Fibroblast of skin of back (primary cell): ENCODE data around the gene RNF34.

Source experiments
- DNase-seq: peaks from one replicate; pipeline ENCODE4 v3.0.0-alpha.2; 2013

The RNF34 gene

DNA sequence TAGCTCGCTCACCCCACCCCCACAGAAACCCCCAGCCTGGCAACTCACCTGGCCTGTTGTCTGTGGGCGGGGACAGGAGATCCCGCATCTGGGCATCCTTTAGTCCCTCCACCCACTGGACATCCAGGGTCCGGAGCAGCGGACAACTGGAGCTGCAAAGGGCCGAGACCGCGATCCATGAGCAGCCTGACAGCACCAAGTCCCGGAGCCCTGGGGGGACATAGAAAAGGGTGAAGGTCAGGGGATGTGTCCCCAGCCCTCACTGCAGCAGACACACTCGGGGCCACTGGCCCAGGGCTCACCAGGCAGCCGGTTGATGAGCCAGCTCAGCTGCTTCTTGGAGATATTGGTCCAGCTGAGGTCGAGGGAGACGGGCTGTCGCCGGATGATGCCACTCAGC, 40.9 kb downstream of the RNF34 start:
- no peak for DNase-seq

DNA sequence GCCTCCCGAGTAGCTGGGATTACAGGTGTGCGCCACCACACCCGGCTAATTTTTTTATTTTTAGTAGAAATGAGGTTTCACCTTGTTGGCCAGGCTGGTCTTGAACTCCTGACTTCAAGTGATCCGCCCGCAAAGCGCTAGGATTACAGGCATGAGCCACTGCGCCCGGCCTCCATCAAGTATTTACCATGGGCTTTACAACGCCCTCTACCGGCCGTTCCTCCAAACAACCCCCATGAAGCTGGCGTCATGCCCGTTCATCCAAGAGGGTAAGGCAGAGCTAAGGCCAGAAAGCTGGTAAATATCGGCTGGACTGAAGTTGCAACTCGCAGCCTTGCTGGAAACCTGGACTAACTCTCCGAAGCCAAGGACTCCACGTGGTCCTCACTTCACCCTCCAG, 41.6 kb downstream of the RNF34 start:
- no peak for DNase-seq

DNA sequence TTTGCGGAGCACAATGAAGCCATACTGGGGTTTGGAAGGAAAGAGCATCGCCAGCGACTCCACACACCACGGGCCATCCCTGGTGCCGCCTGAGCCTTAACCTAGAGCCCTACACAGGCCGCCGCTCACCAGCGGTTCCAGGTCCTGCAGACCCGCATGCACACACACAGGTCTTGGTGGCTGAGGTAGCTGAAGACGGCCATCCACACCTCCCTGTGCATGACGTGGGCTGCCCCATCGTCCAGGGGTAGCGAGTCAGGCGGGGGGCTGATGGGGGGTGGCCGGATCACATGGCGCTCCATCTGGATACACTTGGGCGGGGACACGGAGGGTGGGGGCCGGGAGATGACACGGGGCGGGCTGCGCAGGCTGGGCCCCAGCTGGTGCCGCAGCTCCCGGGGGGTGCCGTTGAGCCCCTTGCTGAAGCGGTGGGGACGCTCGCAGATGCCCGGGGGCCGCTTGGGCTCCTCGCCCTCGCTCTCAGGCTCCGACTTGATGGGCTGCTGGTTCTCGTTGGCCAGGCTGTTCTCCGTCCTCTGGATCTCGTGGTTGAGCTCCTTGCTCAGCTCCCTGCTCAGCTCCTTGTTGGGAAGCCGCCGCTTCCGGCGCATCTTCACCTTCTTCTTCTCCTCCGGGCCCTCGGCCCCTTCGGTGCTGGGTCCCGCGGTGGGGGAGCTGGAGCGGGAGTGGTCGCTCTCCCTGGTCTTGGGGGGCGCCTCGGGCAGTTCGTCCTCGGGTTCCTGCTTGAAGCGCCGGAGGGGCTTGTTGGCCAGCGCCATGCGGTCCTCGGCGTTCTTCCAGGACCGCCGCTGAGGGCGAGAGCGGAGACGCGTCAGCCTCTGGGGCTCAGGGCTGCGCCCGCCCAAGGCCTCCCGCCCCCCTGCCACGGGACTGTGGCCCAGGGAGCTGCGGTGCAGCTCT, 42.4 kb downstream of the RNF34 start:
- DNase-seq = no peak

DNA sequence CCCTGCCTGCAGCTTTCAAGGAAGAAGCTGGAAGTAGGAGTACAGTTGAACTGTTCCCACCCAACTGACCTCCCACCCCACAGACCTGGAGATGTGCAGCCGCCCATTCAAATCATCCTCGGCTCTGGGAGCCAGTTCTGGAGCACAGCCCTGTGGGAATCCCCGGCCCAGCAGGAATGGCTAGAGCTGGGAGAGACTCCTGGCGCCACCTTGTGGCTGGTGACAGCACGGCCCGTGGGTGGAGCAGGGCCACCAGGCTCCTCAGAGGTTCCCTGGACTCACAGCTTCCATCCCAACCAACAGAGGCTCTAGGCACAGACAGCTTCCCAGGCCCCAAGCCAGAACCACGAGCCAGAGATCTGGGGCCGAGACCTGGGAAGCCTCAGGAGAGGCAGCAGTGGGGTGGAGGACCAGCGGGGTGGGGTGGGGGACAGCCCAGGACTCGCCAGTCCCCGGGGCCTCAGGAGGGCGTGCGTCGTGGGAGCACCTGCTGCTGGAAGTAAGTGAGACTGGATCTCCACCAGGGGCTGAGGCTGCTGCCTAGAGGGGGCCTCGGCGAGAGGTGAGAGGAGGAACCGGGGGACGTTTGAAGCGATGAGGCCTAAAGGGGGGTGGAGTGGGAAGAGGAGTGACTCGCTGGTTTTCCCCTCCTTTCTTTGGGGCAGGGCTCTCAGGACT, 43.4 kb downstream of the RNF34 start:
- peak; percentile 67 for DNase-seq

DNA sequence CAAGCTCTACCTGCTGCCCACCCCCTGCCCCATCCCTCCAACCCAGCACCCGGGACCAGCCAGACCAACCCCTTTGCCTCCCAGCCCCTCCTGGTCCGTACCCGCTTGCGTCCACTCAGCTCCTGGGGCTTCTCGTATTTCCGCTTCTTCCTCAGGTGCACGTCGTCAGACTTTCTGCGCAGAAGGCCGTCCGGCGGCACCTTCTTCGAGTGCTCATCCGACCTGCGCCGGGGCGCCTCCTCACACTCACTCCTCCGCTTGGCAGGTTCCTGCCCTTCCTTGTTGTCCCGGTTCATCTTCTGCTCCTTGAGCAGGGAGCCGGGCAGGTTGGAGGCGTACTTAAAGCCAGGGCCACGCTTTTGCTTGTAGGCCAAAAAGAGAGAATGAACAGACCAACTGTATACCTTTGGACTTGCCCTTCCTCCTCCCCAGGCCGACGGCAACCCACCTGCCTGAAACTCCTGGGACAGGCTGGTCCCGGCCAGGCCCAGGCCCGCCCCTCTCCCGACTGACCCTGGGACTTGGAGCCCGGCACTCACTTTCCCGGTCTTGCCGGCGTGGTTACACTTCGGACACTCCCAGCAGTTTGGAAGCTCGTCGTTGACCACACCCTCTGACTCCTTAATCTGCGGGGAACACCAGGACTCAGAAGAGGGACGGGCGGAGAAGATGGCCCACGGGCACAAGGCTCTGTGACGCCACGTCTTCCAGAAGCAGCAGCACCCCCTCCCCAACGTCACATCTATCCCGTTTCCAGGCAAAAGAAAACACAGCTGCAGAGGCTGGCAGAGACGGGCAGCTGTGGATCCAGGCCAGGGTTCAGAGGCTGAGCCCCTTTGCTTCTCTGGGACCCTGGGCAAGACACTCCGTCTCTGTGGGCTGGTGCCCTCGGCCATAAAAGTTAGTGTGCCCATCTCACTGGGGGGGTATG, 44.3 kb downstream of the RNF34 start:
- no peak for DNase-seq

DNA sequence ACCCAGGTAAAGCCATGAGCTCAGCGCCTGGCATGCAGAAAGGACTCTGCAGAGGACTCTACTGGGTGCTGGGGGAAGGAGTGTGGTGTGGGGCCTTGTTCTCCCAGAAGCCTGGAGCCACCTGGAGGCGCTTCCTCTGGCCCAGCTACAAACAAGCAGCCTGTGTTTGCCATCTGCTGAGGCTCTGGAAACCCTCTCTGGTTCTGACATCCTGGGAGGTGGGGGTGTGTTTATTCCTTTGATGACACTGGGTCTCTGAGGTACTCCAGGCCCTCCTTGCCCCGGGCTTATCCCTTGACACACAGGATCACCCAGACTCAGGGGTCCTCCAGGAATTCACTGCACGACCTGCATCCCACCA, 44.9 kb downstream of the RNF34 start:
- no peak for DNase-seq

DNA sequence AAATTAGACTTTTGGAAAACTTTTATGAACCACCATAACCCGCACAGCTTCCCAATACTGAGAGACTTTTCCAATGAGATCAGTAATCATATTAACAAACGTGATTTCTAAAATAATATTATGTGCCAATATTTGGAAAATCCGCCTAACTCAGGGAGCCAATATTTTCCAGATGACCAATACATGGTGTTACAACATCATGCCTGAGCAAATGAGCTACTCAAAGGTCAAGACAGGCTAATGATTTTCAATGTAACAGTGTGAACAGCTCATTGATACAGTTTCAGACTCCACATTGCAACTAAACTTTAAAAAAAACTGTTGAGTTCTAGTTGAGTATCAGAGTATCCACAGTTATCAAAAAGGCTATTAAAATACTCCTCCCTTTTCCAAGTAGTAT, 46.8 kb downstream of the RNF34 start:
- DNase-seq = no peak

DNA sequence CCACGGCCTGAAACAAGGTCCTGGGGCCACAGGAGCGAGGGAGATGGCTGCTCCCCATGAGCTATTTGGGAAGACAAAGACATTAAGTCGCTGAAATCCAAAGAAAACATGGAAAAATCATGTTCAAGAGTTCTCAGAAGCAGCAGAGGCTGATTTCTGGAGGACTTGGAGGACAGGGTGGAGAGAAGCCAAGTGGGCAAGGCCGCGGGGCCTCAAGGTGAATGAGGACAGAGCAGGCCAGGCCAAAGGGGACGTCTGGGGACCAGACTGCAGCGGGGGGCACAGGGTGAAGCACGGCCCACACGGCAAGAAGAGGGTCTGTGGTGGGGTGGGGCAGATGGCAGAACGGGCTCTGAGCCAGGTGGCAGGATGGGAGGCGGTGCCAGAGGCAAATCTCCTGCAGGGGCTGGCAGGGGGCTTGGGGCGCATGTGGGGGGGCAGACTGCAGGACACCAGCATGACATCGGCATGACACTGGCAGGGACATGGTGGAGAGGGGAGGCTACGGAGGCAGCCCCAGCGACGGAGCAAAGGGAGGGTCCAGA, 48.9 kb downstream of the RNF34 start:
- DNase-seq = no peak

DNA sequence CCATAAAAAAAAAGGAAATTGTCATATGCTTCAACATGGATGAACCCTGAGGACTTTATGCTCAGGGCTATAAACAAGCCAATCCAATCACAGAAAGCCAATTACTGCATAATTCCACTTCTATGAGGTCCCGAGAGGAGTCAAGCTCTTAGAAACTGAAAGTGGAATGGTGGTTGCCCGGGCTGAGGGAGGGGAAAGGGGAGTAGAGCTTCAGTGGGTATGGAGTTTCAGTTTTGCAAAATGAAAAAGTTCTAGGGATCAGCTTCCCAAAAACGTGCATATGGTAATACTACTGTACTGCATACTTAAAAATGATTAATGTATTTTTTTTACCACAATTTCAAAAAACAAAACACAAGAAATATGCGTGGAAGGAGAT, 52.0 kb downstream of the RNF34 start:
- DNase-seq = peak; percentile 49

DNA sequence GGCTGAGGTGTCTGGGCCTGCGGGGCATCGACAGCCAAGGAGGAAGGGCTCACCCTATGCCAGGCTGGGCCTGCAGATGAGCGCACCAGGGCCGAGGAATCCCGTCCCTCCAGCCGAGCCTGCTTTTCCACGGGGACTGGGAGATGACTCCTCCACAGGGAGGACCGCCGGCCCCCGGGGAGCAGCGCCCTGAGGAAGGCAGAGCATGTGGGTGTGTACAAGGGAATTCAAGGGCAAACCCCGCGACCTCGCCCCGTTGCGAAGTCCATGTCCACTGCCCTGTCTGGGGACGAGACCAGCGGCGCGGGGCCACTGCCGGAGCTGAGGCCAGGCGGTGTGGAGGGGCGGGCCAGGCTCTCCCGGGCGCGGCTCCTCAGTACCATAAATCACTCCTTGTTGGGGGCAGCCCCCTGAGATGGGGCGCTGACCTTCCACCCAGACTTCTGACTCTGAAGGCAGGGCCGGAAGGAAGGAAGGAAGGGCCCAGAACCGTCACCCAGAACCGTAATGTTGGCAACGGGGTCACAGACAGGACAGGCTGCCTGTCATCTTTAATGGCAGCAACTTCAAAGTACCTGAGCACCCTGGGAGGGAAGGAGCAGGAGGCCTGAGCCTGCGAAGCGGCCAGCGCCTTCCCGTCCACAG, 52.5 kb downstream of the RNF34 start:
- no peak for DNase-seq

DNA sequence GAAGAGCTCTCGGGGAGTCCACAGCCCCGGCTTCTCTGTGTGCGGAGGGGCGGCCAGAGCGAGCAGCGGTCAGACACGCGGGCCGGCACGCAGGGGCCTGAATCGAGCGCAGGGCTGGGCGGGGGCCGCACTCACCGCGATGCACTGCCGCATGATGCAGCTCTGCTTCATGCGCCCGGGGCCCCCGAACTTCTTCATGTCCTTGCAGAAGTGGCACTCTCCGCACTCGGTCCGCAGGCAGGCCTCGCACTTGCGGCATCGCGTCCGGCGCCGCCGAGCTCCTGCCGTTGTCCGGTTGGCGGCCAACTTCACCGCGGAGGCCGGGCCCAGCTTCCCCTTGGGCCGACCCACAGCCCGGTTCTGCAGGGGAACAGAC, 53.1 kb downstream of the RNF34 start:
- DNase-seq = no peak

DNA sequence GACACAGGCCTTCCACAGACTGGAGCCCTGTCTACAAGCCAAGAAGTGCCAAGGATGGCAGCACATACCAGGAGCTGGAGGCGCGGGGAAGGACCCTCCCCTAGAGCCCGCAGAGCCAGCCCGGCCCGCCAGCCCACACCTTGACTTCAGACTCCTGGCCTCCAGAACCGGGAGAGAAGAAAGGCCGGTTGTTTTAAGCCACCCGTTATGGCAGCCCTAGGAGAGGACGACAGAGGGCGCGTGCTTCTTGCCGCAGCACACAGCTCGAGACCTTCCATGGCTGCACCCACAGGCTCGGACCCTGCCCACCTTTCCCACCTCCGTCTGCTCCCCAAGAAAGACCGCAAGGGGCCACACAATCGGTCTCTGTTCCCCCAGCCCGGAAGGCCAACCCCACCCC, 53.7 kb downstream of the RNF34 start:
- DNase-seq = no peak

DNA sequence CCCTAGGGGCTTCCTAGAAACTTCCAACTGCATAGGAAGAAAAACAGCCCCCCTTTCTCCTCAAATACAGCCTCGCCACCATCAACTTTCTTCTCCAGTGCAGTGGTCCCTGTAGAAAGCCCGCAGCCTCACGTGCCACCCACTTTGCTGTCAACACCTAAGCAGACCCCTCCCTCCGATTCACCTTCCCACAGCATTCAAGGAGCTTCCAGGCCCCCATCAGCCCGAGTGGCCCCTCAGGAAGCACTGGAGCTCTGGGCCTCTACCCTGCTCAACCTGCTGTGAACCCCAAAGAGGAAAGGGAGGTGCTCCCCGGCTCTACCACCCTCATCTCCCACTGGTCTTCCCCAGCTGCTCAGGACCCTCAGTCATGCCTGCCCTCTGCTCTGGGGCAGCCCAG, 55.0 kb downstream of the RNF34 start:
- no peak for DNase-seq

DNA sequence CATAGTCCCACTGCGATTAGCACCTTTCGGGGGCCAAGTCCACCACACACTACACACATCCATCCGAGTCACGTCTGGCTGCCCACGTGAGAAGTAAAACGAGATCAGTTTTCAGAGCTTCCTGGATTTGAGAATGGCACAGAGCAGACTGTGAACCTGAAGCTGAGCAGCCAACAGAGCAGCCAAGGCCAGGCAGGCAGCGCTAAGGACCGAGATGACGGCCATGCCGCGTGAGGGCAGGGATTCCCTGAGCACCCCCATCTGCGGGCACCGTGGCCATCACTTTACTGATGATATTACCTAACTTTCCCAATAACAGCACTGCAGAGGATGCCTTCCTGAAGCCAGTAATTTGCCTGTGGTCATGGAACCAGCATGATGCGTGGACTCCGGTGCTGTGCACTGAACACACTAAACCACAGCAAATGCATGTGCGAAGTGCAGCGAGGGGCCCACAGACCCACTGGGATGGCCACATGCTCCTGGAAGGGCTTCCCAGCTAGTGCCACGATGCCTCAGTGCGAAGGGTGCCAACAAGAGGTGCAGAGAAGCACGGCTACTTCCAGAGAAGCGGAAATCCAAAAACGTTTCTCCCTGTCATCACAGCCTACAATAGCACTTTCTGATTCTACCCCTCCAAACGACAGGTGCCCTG, 56.0 kb downstream of the RNF34 start:
- no peak for DNase-seq

DNA sequence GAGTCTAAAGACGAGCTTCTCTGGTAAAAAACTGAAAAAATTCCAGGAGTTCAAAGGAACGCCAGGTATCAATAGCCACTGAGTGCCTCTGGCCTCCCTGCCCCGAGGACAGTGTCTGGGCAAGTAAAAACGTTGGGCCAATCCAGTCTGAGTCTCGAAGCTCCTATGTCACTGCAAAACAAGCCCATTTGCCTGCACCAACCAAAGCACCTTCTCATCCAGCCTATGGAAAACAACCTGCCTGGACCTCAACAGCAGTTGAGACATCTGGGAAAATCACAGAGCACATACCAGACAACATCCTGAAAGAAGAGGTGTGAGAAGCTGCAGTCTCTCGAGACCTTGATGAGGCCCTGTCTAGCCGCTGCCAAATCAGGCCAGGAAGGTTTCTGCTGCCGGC, 56.6 kb downstream of the RNF34 start:
- no peak for DNase-seq

DNA sequence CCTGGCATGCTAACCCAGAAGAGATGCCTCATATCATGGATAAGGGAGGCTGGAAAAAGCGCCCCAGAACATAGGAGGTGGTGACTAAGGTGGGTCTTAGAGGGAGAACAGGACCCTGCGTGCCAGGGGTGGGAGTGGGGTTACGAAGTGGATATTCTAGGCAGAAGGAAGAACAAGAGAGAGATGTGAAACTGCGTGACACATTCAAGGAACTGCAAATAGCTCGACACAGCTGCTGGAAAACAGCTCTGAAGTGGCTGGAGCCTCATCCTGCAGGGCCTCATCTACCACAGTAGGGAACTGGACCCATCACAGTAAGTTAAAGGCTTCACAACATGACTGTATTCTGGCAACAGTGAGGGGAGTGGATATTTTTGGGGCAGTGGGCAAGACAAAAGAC, 61.1 kb downstream of the RNF34 start:
- no peak for DNase-seq

DNA sequence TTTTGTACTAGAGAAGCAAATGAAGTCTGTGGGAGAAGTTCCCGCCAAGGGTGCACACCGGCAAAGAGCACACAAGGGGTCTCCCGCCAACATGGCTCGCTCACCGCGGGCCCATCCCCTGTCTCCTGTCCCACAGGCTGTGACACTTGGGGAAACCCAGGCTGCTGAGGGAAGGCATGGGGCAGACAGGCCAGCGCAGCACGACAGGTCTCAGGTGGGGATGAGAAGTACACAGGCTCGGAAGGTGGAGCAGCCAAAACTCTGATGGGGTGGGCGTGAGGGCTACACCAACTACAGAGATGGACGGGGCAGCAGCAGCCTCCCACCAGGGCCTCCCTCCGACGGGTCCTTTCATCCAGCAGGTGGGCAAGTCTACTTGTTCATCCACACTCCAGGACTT, 64.4 kb downstream of the RNF34 start:
- no peak for DNase-seq

DNA sequence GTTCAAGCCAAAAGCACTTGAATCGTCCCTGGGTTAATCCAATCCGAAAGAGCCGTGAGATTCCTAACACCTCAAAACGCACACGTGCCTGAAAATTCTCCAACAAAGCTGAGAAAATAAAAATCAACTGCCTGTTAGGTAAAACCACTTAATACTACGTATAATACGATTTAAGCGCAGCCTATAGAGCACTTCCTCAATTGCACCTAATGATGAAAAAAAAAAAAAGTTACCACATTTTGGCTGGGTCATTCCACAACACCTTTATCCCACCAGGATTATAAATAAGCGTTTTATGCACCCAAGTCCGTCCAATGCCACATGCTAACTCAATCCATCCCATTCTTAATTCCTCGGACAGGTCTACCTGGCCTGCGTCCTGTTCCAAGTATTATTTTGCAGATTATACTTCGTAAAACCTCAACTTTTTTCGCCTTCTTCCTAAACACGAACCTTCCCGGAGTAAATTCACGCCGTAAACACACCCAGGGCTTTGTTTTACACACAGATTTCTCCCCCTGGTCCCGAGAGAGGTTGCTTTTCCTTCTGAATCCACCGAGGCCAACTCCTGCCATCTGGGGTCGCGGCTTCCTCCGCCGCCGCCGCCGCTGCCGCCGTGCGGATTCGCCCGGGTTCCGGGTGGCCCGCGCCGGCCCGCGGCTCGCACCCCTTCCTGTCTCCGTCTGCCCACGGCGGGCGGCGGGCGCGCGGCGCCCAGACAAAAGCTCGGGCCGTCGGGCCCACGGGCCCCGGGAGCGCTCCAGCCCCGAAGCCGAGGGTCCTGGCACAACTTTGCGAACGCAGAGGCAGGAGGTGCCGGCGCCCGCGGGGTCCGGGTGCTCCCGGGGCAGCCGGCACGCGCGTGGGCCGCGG, 66.2 kb downstream of the RNF34 start:
- DNase-seq = peak; percentile 34

DNA sequence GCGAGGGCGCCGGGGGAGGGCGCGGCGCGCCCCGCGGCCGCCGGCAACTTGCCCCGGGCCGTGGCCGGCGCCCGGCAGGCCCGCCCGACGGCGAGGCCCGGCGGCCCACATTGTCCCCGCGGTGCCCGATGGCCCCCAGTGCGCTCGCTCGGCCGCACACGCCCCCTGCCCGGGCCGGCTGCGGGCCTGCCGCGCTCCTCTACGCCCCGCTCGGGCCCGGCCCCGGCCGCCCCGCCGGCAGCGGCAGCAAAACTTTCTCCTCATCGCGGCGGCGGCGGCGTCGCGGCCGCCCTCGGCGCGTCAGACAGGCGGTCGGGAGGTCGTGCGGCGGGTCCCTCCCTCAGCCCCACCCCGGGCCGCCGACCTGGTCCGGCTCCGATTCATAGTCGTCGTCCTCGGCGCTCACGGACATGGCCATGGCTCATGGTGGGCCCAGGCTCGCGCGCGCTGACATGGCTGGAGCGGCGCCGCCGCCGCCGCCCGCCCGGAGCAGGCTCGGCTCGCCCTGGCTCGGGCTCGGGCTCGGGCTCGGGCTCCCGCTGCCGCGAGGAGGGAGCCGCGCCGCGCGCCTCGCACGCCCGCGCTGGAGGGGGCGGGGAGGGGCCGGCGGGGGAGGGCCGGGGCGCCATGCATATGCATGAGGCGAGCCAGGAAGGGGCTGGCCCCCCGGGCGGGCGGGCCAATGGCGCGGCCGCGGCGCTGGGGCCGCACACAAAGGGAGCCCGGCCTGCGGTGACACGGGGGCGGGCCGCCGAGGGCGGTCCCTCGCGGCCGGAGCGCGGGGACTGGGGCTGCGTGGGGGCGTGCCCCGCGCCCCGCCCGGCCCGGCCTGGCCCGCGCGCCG, 67.1 kb downstream of the RNF34 start:
- peak; percentile 93 for DNase-seq
